GM21360 (cell line): ENCODE data around the gene NCKAP1.
A peak's percentile ranks its signal among the peaks of the same experiment; 100 is the strongest.

ENCODE experiments used
- ATAC-seq: cut with Tn5 transposase; IDR thresholded peaks from one replicate; pipeline ENCODE4 v1.9.1; 2021; ENCODE audit warnings: mild to moderate bottlenecking, moderate library complexity; ENCODE audit not compliant: unreplicated experiment

Gene NCKAP1

DNA sequence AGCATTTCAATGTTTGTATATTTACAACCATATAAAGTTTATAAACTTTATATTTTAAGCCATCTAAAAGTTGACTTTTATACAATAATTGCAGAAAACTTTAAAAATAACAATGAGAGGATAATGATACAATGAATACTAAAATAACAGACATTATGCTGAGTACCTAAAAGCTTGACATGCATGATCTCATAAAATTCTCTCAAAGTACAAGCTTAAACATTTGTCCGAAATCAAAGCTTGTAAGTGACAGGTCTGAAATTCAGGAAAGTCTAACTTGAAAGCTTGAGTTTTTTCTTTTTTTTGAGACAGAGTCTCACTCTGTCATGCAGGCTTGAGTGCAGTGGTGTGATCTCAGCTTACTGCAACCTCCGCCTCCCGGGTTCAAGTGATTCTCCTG is 87.7 kb downstream of the NCKAP1 start:
- no peak for ATAC-seq

DNA sequence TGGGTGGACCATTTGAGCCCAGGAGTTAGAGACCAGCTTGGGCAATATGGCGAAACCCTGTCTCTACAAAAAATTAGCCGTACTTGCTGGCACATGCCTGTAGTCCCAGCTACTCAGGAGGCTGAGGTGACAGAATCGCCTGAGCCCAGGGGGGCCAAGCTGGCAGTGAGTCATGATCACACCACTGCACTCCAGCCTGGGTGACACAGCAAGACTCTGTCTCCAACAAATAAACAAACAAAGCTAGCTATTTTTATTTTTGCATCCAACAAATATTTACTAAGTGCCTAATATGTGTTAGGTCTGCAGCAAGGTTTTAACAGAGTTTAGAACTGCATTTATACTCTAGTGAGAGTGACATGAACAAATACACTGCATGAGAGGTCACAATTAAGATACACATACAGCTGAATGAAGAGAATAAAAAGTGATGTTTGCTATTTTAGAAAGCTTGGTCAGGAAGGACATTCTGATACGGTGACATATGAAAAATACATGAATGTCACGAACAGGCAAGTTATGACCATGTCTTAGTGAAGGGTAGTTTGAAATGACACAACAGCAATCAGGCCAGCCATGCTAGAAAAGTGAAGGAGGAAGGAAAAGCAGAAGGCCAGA is 88.6 kb downstream of the NCKAP1 start:
- ATAC-seq, result no peak

DNA sequence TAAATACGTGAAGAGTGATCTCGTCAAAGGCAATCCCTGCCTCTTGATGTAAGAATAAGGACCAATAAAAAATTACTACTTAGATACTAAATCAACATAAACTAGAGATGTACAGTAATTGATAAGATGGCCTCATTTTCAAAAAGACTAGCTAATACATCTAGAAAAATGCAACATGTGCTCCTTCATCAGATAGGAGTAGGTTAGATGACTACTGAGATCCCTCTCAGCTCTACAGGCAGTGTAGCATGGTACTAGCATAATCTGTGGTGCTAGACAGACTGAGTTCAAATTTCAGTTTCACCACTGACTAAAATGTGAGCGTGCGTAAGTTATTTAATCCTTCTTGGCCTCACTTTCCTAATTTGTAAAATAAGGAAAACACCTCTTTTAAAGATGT is 89.2 kb downstream of the NCKAP1 start:
- ATAC-seq, result no peak

DNA sequence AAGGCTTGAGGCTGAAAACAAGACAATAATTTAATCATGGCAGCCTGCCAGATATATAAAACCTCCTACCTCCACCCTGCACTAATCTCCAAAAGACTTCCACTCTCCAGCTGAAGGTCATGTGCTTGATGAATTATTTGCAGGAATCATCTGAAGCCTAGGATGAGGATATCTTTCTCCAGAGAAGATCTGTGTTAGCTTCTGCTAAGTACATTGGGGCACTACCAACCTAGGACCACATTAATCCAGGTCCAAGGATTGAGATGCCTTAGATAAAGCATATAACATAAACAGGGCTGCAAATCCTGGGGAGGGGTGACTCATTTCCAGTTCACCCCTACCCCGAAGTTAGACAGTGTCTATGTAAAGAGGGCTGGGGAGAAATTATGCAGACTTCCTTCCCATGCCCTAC is 91.3 kb downstream of the NCKAP1 start:
- no peak for ATAC-seq

DNA sequence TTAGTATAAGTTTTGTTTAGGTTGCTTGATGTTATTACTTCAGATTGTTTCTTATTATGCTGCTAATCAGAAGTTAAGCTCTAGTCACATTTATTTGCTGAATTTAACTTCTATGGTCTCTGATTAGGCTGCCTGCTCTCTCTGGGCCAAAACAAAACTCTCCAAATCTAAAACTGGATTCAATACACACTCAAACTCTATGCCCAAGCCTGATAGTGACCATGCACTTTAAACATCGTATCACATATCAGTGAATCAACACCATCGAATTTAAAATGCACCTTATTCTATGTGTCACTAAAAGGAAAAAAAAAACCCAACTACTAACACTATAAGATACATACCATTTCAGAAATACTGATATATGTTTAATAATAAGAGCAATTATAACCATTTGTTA is 94.9 kb downstream of the NCKAP1 start:
- ATAC-seq, result no peak

DNA sequence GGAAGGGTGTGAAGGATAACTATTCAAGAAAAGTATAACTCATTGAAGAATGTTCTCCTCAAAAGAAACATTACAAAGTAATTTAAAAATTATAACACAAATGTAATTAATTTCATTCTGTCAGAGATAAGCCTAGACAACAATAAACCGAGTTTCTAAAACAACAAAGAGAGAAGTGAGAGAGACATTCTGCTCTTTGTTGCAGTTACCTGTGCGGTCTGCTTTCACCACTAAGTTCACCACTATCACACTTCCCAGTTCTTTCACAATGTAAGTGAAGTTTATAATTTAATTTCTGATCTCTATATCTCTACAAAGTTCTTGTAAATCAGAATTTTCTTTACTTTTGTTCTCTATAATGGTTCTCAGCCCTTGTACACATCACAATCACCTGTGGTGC is 95.5 kb downstream of the NCKAP1 start:
- no peak for ATAC-seq

DNA sequence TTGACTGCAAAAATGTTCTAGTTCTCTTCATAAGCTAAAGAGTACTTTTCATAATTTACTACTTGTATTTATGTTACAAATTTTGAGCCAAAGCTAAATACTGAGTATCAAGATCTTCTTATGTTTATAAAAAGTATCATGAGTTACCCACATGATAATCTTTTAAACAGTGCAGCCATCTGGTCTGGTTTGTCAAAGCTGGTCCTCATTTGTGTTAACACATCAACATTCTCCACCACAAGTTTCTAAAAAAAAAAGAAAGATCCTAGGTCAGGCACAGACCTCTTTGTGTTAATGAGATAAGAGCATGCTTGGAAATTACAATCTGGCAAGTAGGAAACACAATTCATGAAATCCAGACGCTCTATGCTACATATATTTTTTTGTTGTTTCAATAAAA is 96.3 kb downstream of the NCKAP1 start:
- ATAC-seq, result no peak

DNA sequence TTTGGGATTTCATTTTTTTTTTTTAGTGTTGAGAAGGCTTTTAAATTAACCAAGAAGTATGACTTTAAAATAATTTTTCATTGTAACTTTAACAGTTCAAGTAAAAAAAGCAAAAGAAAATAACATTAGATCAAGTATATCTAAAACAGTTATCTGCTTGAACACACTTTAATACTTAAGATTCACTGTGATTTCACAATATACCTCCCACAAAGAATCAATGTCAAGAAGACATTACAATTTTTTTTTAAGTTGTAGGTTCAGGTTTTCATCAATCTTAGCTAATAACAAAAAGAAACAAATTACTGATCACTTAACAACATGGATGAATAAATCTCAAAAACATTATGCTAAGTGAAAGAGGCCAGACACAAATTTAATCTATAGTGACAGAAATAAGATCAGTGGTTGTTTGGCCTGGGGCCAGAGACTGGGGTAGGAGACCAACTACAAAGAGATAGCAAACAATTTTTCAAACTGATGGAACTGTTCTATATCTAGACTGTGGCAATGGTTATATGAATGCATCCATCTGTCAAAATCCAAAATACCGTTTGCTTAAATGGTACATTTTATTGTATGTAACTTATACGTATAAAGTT is 97.0 kb downstream of the NCKAP1 start:
- no peak for ATAC-seq

DNA sequence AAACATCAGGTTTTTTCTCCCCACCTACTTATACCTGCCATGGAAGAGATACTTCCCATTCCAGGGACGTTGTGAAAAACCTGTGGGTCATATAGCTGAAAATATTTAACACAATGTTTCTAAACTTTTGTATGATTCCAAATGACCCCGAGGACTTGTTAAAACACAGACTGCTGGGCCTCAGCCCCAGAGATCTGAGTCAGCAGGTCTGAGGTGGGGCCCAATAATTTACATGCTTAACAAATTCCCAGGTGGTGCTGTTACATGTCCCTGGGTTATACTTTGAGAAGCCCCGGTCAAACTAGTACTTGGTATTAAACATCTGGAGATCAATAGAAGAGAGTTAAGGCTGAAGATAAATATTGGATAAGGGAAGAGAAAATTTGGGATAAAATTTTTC is 100.4 kb downstream of the NCKAP1 start:
- ATAC-seq, result no peak

DNA sequence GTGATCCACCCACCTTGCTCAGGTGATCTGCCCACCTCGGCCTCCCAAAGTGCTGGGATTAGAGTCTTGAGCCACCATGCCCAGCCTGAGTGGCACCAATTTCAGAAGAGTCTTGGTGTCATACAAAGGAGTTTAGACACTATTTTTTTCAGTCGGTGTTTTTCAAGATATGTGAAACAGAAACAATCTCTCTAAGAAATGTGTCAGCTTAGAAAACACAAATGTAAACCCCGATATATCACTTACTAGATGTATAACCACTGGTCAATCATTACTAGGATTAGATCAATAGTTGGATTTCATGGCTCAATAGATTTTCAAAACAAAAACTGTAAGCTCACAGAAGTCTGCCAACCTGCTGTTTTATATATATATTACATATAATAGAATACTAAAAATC is 104.6 kb downstream of the NCKAP1 start:
- no peak for ATAC-seq

DNA sequence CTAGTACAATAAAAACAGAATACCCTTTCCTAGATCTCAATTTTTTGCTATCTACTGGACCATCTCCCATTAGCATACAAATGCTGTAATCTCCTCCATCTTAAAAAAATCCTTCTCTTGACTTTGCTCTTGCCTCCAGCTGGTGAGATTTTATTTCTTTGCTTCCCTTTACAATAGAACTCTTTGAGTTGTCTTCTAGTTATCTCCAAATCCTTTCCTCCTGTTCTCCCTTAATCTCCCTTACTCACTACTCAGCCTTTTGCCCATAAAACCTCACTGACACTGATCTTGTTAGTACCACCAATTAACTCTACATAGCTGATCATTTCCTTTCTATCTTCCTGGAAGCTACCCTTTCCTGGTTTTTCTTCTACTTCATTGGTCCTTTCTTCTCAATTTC is 108.3 kb downstream of the NCKAP1 start:
- ATAC-seq, result no peak

DNA sequence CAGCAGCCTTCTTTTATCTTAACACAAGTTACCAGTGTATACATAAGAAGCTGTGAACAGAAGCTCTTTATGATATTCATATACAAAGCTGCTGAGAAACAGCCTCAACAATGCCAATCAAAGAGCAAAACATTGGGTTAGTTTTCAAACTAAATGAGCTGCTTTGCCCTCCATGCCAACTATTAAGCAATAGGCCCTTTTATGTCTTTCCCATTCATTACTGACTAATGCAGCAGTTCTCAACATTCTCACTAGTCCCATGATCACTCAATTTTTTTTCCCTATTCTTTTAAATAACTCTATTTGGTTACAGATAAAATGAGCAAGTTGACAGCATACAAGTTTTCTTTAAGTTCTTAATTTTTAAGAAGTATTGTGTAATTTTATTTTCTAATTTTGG is 114.0 kb downstream of the NCKAP1 start:
- ATAC-seq, result no peak

DNA sequence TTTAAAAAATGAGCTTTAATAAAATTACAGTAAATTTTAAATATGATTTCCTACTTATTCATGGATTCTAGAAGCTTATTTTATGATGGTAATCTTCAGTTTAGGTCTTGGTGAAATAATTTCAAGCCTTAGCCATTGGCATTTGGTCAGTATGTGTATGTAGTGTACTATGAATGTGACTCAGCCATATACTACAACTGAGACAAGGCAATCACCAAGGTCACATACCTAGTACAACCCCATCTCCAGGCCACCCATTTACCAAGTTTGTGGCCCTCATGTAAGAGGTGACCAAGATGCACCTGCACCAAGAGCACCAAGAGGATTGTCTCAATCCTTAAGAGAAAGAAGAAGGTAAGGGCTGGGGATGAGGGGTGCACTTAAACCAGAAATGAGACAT is 117.0 kb downstream of the NCKAP1 start:
- peak; percentile 65 for ATAC-seq

DNA sequence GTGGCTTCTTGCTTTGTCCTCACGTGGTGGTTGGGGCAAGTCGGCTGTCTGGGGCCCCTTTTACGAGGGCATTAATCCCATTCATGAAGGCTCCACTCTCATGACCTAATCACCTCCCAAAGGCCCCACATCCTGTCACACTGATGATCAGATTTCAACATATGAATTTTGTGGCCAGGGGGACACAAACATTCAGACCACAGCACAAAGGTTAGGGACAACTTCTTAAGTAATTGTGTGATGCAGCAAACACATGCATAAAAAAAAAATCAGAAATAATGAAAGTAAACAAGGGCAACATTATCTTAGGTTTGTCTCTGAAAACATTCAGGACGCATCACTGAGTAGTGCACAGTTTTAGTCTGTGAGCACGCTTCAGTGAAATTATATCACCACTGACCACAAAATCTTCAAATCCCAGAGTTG is 117.6 kb downstream of the NCKAP1 start:
- peak; percentile 84 for ATAC-seq

DNA sequence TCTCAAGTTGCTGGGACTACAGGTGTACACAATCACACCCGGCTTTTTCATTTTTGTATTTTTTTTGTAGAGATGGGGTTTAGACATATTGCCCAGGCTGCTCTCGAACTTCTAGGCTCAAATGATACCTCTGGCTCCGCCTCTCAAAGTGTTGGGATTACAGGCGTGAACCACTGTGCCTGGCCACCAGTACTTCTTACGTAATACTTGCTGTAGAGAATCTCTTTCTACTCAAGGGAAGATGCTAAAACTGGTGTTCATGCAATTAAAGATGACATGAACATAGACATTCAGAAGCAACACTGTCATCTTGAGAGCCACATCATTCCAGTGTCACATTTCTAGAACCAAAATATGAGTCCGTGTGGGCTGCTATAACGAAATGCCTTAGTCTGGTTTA is 118.2 kb downstream of the NCKAP1 start:
- ATAC-seq, result no peak

DNA sequence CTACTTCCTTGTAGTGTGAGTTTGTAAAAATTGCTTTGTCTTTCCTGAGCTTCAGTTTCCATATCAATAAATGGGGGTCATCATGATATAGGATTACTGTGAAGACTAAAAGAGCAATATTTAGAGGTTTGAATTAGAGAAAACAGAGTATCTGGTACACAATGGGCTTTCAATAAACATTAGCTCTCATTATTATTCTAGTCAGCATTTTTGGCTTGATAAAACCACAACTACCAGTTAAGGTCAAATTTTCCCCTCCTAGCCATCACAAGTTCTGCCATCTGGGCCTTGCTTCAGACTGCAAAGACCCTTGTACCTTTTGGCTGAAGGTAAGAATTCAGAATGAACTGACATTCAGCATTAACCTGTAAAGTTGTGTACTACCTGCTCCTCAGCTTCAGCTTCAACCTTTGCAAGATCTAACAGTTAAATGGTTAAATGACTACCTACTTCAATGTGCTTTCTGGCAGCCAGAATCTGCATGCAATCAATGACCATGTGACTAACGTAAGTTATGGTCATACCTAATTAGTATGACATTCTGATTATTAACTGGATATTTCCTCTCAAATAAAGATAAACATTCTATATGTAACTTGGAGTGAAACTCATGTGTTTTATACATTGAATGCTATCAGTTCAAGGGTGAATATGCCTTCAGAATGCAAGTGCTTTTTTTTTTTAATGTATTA is 119.2 kb downstream of the NCKAP1 start:
- no peak for ATAC-seq

DNA sequence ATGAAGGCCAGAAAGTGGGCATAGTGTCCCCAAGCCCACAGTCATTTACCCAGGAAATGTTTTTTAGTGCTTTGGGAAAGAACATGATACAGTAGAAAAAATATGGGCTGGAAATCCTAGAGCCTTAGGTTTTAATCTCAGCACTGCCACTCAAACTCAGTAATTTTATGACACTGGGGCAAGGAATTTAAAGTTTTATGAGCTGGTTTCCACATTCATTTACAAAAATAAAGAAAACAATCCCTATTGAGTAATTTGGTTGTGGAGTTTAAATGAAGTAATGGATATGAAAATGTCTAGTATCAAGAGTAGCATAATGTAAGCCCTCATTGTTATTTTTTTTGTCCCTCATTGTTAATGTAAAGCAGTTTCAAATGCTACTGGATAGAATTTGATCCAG is 120.3 kb downstream of the NCKAP1 start:
- ATAC-seq, result no peak

DNA sequence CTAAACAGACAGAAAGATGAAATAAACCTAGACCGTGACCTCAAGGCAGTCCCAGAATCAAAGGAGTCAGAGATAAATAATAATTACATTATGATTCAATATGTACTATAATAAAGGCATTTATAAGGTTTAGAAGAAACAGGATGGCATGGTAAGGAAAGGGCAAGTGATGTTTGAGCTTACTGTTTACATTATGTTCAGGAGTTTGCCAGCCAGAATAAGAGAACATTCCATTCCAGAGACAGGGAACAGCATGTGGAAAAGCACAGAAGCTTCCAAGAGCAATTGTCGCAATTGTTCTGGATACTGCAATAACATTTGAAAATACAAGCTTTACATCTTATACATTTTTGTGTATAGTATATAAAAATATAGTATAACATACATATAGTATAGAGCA is 121.8 kb downstream of the NCKAP1 start:
- no peak for ATAC-seq

DNA sequence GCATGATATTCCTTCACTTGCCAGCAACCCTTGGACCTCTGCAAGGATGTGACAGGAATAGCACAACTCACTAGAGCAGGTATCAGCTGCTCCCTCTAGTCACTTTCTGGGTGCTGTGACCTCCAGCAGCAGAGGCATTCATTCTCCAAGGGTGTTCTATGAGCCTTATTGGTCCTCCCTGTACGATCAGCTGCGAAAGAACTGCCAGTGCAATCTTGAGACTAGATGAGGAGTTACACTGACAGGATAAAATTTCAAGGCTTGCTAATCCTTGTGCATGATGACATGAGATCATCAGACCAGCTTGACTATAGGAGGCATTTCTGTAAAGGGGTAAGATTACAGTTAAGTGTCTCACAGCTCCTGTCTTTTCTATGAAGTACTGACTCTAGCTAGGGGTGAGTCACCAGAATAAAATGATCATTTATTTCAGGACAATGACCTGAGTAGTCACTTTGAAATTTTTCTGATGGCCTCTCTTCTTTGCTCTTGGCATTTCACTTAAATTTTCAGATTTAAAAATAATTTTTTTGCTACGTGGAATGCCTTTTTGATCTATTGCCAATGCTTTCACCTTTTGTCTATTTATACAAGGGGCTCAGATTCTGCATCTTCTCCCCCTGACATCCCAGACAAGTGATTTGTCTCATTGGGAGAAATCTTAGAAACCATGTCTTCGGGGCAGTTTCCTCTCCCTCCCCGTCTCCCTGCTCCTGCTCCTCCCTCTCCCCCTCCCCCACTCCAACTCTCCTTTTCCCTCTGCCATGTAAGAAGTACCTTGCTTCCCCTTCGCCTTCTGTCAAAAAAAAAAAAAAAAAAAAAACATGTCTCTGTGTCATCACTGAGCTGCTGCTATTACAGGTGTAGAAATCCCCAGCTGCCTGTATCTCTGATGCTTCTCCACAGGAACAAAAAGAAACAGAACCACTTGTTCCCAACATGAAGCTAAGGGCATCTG is 122.6 kb downstream of the NCKAP1 start:
- no peak for ATAC-seq

DNA sequence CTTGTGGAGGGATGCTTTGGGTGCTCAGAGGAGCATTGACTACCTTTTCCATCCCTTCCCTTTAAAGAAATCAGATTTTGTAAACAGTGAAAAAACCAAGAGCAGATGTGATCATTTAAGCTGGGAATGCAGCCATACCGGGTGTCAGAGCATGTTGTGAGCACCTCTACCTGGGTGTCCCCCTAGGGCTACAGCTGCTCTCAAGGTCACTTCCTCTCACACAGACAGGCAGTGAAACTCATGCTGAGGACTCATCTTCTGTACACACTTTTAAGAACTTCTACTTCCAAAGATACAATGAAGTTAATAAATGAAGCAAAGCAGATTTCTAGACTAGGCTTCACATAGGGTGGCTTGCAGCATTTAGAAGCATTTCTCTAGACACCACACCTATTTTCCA is 123.4 kb downstream of the NCKAP1 start:
- no peak for ATAC-seq

DNA sequence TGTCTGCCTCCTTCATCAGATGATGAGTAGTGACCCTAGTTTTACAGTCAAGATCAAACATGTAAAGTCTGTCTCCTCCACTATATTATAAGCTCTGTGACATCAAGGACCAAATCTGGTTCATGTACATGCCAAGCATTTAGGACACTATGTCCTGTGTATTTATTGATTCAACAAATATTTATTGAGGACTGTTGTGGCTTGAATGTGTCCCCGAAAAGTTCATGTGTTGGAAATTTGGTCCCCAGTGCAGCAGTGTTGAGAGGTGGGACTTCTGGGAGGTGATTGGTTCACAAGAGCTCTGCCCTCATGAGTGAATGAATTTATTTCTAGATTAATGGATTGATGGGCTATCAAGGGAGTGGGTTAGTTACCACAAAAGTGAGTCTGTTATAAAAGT is 125.2 kb downstream of the NCKAP1 start:
- ATAC-seq, result no peak
